Activated naive CD8-positive, alpha-beta T cell treated with anti-CD3 and anti-CD28 coated beads, Interleukin-2, amount 10 ng/mL, durations not matched to agents 7 days and 5 days (primary cell): Measurements from ENCODE around the gene TUBGCP6. TPM values are rescaled to one million over a fixed set of nuclear protein-coding genes. Genes with fewer than 3 reads are reported as not detected.

Experiments
- ATAC-seq: fragments of 150-1000 bp; cut with Tn5 transposase; one replicate; pipeline ENCODE4 v1.10.0; 2021; ENCODE audit warnings: low read depth, moderate library complexity
- POLR2A ChIA-PET: fragments of 350-600 bp; sonication (Branson Sonifier 250); formaldehyde crosslinking; loops from one replicate; lab custom pipeline; 2021; ENCODE audit warnings: antibody characterized with exemption; lab: Charles Lee
- DNase-seq: peaks from one replicate; pipeline ENCODE4 v3.0.0; 2021
- H3K27ac Mint-ChIP-seq: one replicate; pipeline ENCODE4 v1.8.0; 2022; ENCODE audit warnings: mild to moderate bottlenecking, mixed read lengths
- H3K27me3 Mint-ChIP-seq: one replicate; pipeline ENCODE4 v1.8.0; 2022; ENCODE audit warnings: mild to moderate bottlenecking, moderate library complexity, mixed read lengths
- H3K36me3 Mint-ChIP-seq: one replicate; pipeline ENCODE4 v1.8.0; 2021; ENCODE audit warnings: mild to moderate bottlenecking, mixed read lengths
- H3K4me1 Mint-ChIP-seq: one replicate; pipeline ENCODE4 v1.8.0; 2021; ENCODE audit warnings: mixed read lengths
- H3K4me3 Mint-ChIP-seq: one replicate; pipeline ENCODE4 v1.8.0; 2022; ENCODE audit warnings: mild to moderate bottlenecking, moderate library complexity, mixed read lengths
- H3K9me3 Mint-ChIP-seq: one replicate; pipeline ENCODE4 v1.8.0; 2021; ENCODE audit warnings: mixed read lengths
- total RNA-seq, 2 experiments: library from RNA; stranded (reverse); gene quantifications; one replicate each; pipeline ENCODE4 v1.2.3, GENCODE V29; 2021

TUBGCP6 gene
- total RNA-seq, 2 experiments from 2014 or later, result 92.2 to 94.5 TPM

- Mint-ChIP-seq H3K4me3 (peak overlapping the region; percentile 95), H3K27ac (peak overlapping the region; percentile 98), H3K9me3 (no peaks in the 10 kb centered on the region), H3K36me3 (peaks cover 2% of the 10 kb centered on the region), H3K4me1 (peaks cover 30% of the 10 kb centered on the region), H3K27me3 (no peaks in the 10 kb centered on the region)
- ATAC-seq, result peak; percentile 59
- peak; percentile 69 for DNase-seq
- POLR2A ChIA-PET, result interaction anchor here (0.5 to 3.1 kb wide), 19 partner anchors 8 to 430 kb away, joined by 3 to 23 read pairs (median 6); partner anchors contain the start of genes LMF2, MLC1, NCAPH2 and SCO2
These were observed 53.7 kb downstream of the TUBGCP6 start for GRCh38 chr22:50190941-50191741.

GRCh38 chr22:50190182-50190940 lies 54.5 kb downstream of the TUBGCP6 start:
- Mint-ChIP-seq H3K27ac (peak overlapping the region; percentile 98), H3K4me1 (peaks cover 32% of the 10 kb centered on the region), H3K9me3 (no peaks in the 10 kb centered on the region), H3K36me3 (peaks cover 2% of the 10 kb centered on the region), H3K4me3 (peak overlapping the region; percentile 95), H3K27me3 (no peaks in the 10 kb centered on the region)
- ATAC-seq, result peak; percentile 53
- peak; percentile 87 for DNase-seq
- POLR2A ChIA-PET, result interaction anchor here (0.5 to 3.1 kb wide), 19 partner anchors 9 to 431 kb away, joined by 3 to 23 read pairs (median 6); partner anchors contain the start of genes LMF2, MLC1, NCAPH2 and SCO2

DNA sequence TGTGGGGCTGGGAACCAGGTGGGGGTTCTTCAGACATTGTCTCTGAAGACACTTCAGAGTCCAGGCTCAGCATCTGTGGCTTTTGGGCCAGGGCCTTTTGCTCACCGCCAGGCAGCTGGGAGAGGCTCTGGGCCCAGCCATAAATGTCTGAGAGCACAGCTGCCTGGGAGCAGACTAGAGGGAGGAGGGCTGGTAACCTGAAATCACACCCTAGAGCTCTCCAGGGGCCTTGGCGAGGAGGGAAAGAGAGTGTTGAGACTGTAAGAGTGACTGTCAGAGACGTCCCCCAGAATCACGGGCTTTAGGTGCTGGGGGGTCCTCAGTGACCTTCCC lies 55.0 kb downstream of the TUBGCP6 start:
- Mint-ChIP-seq H3K4me3 (peak overlapping the region; percentile 95), H3K36me3 (peaks cover 2% of the 10 kb centered on the region), H3K9me3 (no peaks in the 10 kb centered on the region), H3K4me1 (peaks cover 32% of the 10 kb centered on the region), H3K27ac (peak overlapping the region; percentile 98), H3K27me3 (no peaks in the 10 kb centered on the region)
- DNase-seq (no peak), ATAC-seq (peak; percentile 4)
- POLR2A ChIA-PET, result interaction anchor here (1.0 to 3.1 kb wide), 9 partner anchors 12 to 431 kb away, joined by 3 to 23 read pairs (median 5); partner anchors contain the start of genes LMF2, MLC1, NCAPH2 and SCO2

- Mint-ChIP-seq H3K4me3 (peak overlapping the region; percentile 95), H3K9me3 (no peaks in the 10 kb centered on the region), H3K36me3 (peaks cover 2% of the 10 kb centered on the region), H3K27ac (peak overlapping the region; percentile 98), H3K4me1 (peaks cover 34% of the 10 kb centered on the region), H3K27me3 (no peaks in the 10 kb centered on the region)
- ATAC-seq, result no peak
- POLR2A ChIA-PET, result interaction anchor here (1.0 to 3.1 kb wide), 9 partner anchors 12 to 432 kb away, joined by 3 to 23 read pairs (median 5); partner anchors contain the start of genes LMF2, MLC1, NCAPH2 and SCO2
- peak; percentile 43 for DNase-seq
These were observed 55.5 kb downstream of the TUBGCP6 start for GRCh38 chr22:50189184-50189848.

DNA sequence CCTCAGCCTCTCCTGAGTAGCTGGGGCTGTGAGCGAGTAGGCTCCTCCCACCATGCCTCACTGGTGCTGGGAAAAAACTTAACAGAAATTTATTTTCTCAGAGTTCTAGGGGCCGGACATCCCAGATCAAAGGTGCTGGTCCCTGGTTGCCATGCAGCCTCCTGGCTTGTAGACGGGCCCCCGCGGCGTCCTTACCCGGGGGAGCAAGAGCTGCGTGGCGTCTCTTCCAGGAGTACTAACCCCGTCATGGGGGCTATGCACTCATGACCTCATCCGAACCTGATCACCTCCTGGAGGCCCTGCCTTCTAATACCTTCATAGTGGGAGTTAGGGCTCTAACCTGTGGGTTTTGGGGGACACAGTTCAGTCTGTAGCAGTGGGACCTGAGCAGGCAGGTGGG lies 56.5 kb downstream of the TUBGCP6 start:
- H3K4me3 Mint-ChIP-seq, result no peak overlapping the region
- DNase-seq (peak; percentile 24), ATAC-seq (no peak)
- H3K4me1 Mint-ChIP-seq, result peaks cover 34% of the 10 kb centered on the region
- no peaks in the 10 kb centered on the region for H3K9me3 Mint-ChIP-seq
- H3K36me3 Mint-ChIP-seq, result peaks cover 2% of the 10 kb centered on the region
- POLR2A ChIA-PET, result interaction anchor here (0.5 to 0.6 kb wide), 2 partner anchors 137 to 367 kb away, joined by 3 to 8 read pairs; no protein-coding TSS in a partner anchor
- no peaks in the 10 kb centered on the region for H3K27me3 Mint-ChIP-seq
- peak overlapping the region; percentile 98 for H3K27ac Mint-ChIP-seq

DNA sequence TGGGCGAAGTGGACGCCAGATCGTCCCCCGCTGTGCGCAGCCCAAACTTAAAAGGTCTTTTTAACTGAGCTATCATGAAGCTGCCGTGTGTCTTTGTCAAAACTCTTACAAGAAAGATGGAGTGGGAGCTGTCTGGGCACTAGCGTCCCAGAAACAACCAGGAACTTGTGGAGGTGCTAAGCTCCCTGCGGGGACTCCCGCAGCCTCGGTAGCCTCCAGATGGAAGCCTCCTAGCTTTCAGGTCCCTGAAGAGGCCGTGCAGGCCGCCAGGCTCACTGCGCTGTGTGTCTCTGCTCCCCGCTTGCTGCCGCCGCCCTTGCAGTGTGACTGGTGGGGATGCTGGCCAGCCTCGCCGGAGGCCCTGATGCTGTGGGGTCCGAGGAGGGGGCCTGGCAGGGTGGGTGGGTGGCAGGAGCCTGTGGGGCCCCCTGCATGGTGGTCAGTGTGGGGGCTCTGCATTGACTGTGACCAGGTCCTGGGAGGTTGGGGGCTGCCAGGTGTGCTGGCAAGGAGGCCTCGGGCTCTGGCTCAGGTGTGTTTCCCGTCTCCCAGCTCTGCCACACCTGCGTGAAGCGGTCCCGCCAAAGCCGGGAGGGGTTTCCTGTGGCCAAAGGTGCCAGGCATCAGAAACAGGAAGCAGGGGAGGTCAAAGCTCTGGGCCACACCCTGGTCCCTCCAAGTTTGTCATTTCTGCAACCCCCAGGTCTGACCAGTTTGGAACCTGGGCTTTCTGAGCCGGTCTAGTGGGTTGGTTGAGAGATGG lies 57.9 kb downstream of the TUBGCP6 start:
- POLR2A ChIA-PET, result interaction anchor here (0.8 to 1.4 kb wide), 5 partner anchors 15 to 252 kb away, joined by 3 to 4 read pairs (median 3); no protein-coding TSS in a partner anchor
- no peaks in the 10 kb centered on the region for H3K9me3 Mint-ChIP-seq
- peaks cover 2% of the 10 kb centered on the region for H3K36me3 Mint-ChIP-seq
- ATAC-seq (no peak), DNase-seq (no peak)
- H3K4me3 Mint-ChIP-seq, result peak overlapping the region; percentile 95
- H3K27me3 Mint-ChIP-seq, result no peaks in the 10 kb centered on the region
- H3K4me1 Mint-ChIP-seq, result peaks cover 26% of the 10 kb centered on the region
- peak overlapping the region; percentile 93 for H3K27ac Mint-ChIP-seq

DNA sequence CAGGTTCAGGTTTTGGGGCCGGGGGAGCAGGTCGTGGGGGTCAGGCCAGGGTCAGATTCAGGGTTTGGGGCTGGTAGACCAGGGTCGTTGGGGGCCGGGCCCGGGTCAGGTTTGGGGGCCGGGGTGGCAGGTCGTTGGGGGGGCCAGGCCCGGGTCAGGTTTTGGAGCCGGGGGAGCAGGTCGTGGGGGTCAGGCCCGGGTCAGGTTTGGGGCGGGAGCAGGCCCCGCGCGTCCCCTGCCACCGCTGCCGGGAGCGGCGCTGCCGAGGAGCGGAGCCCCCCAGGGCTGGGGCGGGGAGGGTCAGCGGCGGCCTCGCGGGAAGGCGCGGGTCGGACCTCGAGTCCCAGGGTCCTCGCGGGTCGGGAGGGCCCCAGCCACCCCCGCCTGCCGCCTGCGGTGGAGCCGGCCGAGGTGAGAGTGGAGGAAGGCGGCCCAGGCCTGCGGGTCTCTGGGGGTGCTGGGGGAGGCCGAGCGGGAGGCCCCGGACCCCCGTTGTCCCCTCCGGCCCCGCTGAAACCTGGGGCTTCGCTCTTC lies 58.6 kb downstream of the TUBGCP6 start:
- POLR2A ChIA-PET, result interaction anchor here (1.3 to 1.4 kb wide), 2 partner anchors 15 kb away, joined by 3 read pairs; no protein-coding TSS in a partner anchor
- DNase-seq, result peak; percentile 59
- peak overlapping the region; percentile 93 for H3K27ac Mint-ChIP-seq
- peak overlapping the region; percentile 95 for H3K4me3 Mint-ChIP-seq
- peaks cover 2% of the 10 kb centered on the region for H3K36me3 Mint-ChIP-seq
- no peak for ATAC-seq
- H3K9me3 Mint-ChIP-seq, result no peaks in the 10 kb centered on the region
- no peaks in the 10 kb centered on the region for H3K27me3 Mint-ChIP-seq
- H3K4me1 Mint-ChIP-seq, result peaks cover 20% of the 10 kb centered on the region

DNA sequence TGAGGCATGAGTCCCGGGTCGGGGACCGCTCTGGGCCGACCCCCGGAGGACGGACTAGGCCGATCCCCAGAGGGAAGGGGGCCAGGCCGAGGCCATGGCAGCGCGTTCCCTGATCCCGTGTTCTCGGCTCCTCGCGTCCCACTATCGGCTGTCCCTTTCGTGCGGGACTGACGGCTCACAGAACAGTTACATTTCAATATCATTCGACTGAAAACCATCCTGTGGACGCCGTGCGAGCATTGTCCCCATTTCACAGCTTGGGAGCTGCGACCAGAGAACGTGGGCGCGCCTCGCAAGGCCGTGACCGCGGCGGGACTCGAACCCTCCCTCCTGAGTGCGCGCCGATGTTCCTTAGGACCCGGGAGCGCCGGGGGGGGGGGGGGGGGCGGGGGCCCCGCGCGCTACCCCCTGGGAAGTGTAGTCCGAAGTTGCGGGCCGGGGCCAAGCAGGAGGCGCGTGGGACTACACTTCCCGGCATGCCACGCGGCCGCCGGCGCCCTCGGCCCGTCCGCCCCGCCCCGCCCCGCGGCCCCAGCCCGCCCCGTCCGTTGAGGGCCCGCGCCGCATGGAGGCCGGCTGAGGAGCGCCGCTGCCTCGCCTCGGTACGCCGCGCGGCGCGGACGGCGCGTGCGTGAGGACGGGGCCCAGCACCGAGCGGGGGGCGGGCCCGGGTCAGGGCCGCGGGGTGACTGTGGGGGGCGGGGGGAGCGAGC lies 59.3 kb downstream of the TUBGCP6 start, which contains the start of gene TRABD:
Gene TRABD, plus strand, starts transcription at position 539 of the 713 bp plus-strand sequence. CDS start 7,148 bp downstream, outside the sequence.
- Mint-ChIP-seq H3K27ac (peak within 1 kb of the TSS; percentile 93), H3K9me3 (no peaks in the 10 kb centered on the region), H3K27me3 (no peaks in the 10 kb centered on the region), H3K4me3 (peak within 1 kb of the TSS; percentile 95), H3K36me3 (peaks cover 2% of the 10 kb centered on the region), H3K4me1 (peaks cover 18% of the 10 kb centered on the region)
- POLR2A ChIA-PET, result no interaction called here
- peak; percentile 93 for DNase-seq
- peak; percentile 57 for ATAC-seq

GRCh38 chr22:50184902-50185374 lies 59.9 kb downstream of the TUBGCP6 start:
- H3K4me1 Mint-ChIP-seq, result peaks cover 18% of the 10 kb centered on the region
- peaks cover 2% of the 10 kb centered on the region for H3K36me3 Mint-ChIP-seq
- no peaks in the 10 kb centered on the region for H3K27me3 Mint-ChIP-seq
- POLR2A ChIA-PET, result no interaction called here
- H3K4me3 Mint-ChIP-seq, result peak overlapping the region; percentile 77
- DNase-seq, result no peak
- no peaks in the 10 kb centered on the region for H3K9me3 Mint-ChIP-seq
- no peak overlapping the region for H3K27ac Mint-ChIP-seq
- ATAC-seq, result no peak

GRCh38 chr22:50184004-50184901 lies 60.6 kb downstream of the TUBGCP6 start:
- no peak for ATAC-seq
- no peaks in the 10 kb centered on the region for H3K9me3 Mint-ChIP-seq
- H3K4me1 Mint-ChIP-seq, result peaks cover 16% of the 10 kb centered on the region
- H3K27ac Mint-ChIP-seq, result no peak overlapping the region
- no peak for DNase-seq
- H3K36me3 Mint-ChIP-seq, result peaks cover 2% of the 10 kb centered on the region
- POLR2A ChIA-PET, result no interaction called here
- H3K27me3 Mint-ChIP-seq, result no peaks in the 10 kb centered on the region
- H3K4me3 Mint-ChIP-seq, result peak overlapping the region; percentile 77
